Heart right ventricle (tissue), 16 donors: ENCODE measurements around the gene AOAH. TPM values are rescaled to one million over a fixed set of nuclear protein-coding genes. Genes with fewer than 3 reads are reported as not detected.

ENCODE experiments used
- ATAC-seq, 8 donors: fragments of 200-7000 bp; cut with Tn5 transposase; one replicate each; pipeline ENCODE4 v1.9.1; 2020; ENCODE audit warnings: mild to moderate bottlenecking in 8 of 8, moderate library complexity in 8 of 8, moderate number of reproducible peaks in 1 of 8
- DNase-seq, 2 donors: peaks; one replicate each; pipeline ENCODE4 v3.0.0-alpha.2; 2020
- H3K27ac ChIP-seq, 10 donors: fragments of 200-600 bp; sonication (generic) in 2 of 10; one replicate each; pipeline versions ENCODE4 v1.5.0 to v1.8.0; 2020 to 2022; ENCODE audit warnings: mild to moderate bottlenecking in 3 of 10
- H3K27me3 ChIP-seq, 7 donors: fragments of 200-600 bp; one replicate each; pipeline ENCODE4 v1.8.0; 2021 to 2022; ENCODE audit warnings: mild to moderate bottlenecking in 2 of 7
- H3K36me3 ChIP-seq, 9 donors: fragments of 200-600 bp; sonication (generic) in 1 of 9; one replicate each; pipeline versions ENCODE4 v1.5.0 to v1.8.0; 2020 to 2022; ENCODE audit warnings: mild to moderate bottlenecking in 2 of 9
- H3K4me1 ChIP-seq, 9 donors: fragments of 200-600 bp; sonication (generic) in 1 of 9; one replicate each; pipeline versions ENCODE4 v1.5.0 to v1.8.0; 2020 to 2022; ENCODE audit warnings: mild to moderate bottlenecking in 4 of 9
- H3K4me3 ChIP-seq, 10 donors: fragments of 200-600 bp; sonication (generic) in 2 of 10; one replicate each; pipeline versions ENCODE4 v1.5.0 to v1.8.0; 2020 to 2022; ENCODE audit warnings: mild to moderate bottlenecking in 7 of 10, moderate library complexity in 2 of 10
- H3K9me3 ChIP-seq, 11 donors: fragments of 200-600 bp in 10 of 11; sonication (generic) in 2 of 11; one replicate each; pipeline versions ENCODE4 v1.5.0 to v1.8.0; 2013 to 2022; ENCODE audit warnings: mild to moderate bottlenecking in 2 of 11, control low read depth in 1 of 11, moderate library complexity in 1 of 11
- WGBS, 2 donors: extraction: QIAGEN DNeasy Blood & Tissue Kit; methylation state at CpG; one replicate each; pipeline ENCODE4 v1.1.7; 2013; ENCODE audit warnings: inconsistent platforms in 1 of 2; 5-methylcytosine and 5-hydroxymethylcytosine counted together
- intact Hi-C, 10 donors: fragments of 100-400 bp; cut with DNase I; formaldehyde crosslinking; loops; one replicate each; pipeline versions ENCODE4 v1.11.1 to v1.14.2; 2022
- polyA plus RNA-seq, 2 donors: library from polyadenylated mRNA; stranded (reverse); fragments of 200-250 nt; gene quantifications; one replicate each; pipeline ENCODE4 v1.2.3, GENCODE V29; 2013
- total RNA-seq, 10 donors: library from RNA; stranded (reverse); fragmentation: NEBNext Ultra II Directional in 3 of 10; extraction: Animal tissue kit (Norgen Biotek cat#: 25700) in 3 of 10; gene quantifications; one replicate each; pipeline versions ENCODE4 v1.2.1 to v1.2.4, GENCODE V29; 2021 to 2023
- TF ChIP-seq, protein P1 (sequence below), 9 donors: fragments of 200-600 bp; sonication (generic) in 2 of 9; IDR thresholded peaks; one replicate each; pipeline versions ENCODE4 v1.5.0 to v1.8.0; 2021 to 2022; ENCODE audit warnings: antibody characterized with exemption in 9 of 9, mild to moderate bottlenecking in 5 of 9, moderate library complexity in 1 of 9
- donor health status: Arrhythmogenic right ventricular cardiomyopathy.
- donor health status: ischemic (EF 13 %, LVEDD 7.1; RV severe dilation, severe dysfunction).
- donor health status: healthy with polysubstance abuse.
- donor health status: DM: no; HTN: yes; CAD: no.
- donor health status: DM: no; HTN: no; CAD: no.
- donor health status: ischemic (EF 25% LVEDD 6.9; RV normal size, moderate dysfunction).
- donor health status: ischemic (EF 25% LVEDD 5.7; RV mildly dilated, moderate dysfunction).
- donor health status: healthy.
- donor health status: DM: yes; HTN: yes; CAD: no.
- donor health status: Ischemic cardiomyopathy.
- donor health status: ischemic (EF 35%, LVEDD 5.7; RV mildly dilated, moderate dysfunction).
- donor health status: nonischemic (EF 11% LVEDD 7.7; RV severe dilation, severe dysfunction).
- donor health status: DM: yes; HTN: yes; CAD: no.
- donor health status: PGD.
- donor health status: ischemic (EF 29% LVEDD 5.4; RV normal size, mild dysfunction).
- donor health status: nonischemic (EF 23%, LVEDD 6.1; RV moderate dilation, normal function).

AOAH gene
- total and polyA plus RNA-seq, 12 donors: 0.70 to 19.5 (median 1.6) TPM

DNA sequence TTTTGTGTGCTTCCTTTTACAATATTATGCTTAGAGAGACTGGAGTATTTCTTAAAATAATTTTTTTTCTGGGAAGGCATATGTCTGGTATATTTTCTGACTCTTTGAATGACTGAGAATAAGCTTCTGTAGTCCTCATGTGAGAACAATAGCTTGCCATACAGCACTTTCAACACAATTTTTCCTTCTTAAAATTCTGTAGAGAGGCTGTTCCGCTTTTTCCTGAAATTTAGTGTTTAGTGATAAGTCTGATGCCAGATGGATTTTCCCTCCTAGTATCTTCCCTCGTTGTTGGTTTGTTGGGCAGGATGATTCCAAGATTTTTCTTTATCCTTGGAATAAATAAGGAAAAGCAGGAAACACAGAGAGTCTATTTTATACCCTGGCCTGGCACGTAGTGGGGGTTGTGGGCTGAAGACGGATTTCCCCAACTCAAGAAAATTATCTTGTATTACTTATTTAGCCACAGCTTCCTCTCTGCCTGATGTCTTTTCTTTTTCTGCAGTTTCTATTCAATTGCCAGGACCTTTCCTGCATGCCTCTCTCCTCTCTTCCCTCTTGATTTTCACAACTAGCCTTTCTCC, 111.2 kb downstream of the AOAH start:
- WGBS, 2 donors: 56 to 70% methylated on average over 4 of the region's 4 CpGs
- Histone ChIP-seq H3K36me3 (peaks cover 0 to 56% (median 0%) of the 10 kb centered on the region in 9 donors), H3K9me3 (no peaks in the 10 kb centered on the region), H3K4me3 (no peak overlapping the region), H3K27ac (peak overlapping the region in 1 of 10 donors; percentile 1), H3K4me1 (peaks cover 0 to 10% (median 0%) of the 10 kb centered on the region in 9 donors), H3K27me3 (peaks cover 0 to 6% (median 0%) of the 10 kb centered on the region in 7 donors)
- TF ChIP-seq, protein P1, sequence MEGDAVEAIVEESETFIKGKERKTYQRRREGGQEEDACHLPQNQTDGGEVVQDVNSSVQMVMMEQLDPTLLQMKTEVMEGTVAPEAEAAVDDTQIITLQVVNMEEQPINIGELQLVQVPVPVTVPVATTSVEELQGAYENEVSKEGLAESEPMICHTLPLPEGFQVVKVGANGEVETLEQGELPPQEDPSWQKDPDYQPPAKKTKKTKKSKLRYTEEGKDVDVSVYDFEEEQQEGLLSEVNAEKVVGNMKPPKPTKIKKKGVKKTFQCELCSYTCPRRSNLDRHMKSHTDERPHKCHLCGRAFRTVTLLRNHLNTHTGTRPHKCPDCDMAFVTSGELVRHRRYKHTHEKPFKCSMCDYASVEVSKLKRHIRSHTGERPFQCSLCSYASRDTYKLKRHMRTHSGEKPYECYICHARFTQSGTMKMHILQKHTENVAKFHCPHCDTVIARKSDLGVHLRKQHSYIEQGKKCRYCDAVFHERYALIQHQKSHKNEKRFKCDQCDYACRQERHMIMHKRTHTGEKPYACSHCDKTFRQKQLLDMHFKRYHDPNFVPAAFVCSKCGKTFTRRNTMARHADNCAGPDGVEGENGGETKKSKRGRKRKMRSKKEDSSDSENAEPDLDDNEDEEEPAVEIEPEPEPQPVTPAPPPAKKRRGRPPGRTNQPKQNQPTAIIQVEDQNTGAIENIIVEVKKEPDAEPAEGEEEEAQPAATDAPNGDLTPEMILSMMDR (IDR thresholded peaks at IDR 0.05): no peak
- no peak for DNase-seq
- intact Hi-C loops: no loop called here
- no peak for ATAC-seq

DNA sequence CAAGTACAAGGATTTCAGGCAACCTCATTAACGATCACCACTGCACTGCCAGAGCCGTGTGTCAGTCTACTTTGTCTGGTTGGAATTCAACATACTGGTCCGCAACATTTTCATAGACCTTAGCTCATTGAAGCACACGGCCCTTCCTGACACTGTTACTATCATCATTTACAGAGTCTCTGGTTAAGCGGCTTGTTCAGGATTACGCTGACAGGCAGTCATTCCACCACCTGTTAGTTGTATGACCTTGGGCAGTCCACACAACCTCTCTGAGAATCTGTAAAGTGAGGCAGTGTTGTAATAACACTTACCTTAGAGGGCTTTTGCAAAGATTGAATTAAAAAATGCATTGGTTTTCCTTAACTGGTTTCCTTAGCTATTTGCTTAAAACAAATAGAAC, 112.6 kb downstream of the AOAH start:
- H3K36me3 ChIP-seq: peaks cover 0 to 55% (median 0%) of the 10 kb centered on the region in 9 donors
- ATAC-seq: no peak
- no peak overlapping the region for H3K4me3 ChIP-seq
- intact Hi-C loops: no loop called here
- TF ChIP-seq, protein P1 (IDR thresholded peaks at IDR 0.05): no peak
- no peak for DNase-seq
- 77 to 78% methylated on average over 6 of the region's 6 CpGs for WGBS, 2 donors
- no peak overlapping the region for H3K27ac ChIP-seq
- peaks cover 0 to 10% (median 0%) of the 10 kb centered on the region in 7 donors for H3K27me3 ChIP-seq
- no peaks in the 10 kb centered on the region for H3K9me3 ChIP-seq
- H3K4me1 ChIP-seq: peaks cover 0 to 10% (median 0%) of the 10 kb centered on the region in 9 donors

DNA sequence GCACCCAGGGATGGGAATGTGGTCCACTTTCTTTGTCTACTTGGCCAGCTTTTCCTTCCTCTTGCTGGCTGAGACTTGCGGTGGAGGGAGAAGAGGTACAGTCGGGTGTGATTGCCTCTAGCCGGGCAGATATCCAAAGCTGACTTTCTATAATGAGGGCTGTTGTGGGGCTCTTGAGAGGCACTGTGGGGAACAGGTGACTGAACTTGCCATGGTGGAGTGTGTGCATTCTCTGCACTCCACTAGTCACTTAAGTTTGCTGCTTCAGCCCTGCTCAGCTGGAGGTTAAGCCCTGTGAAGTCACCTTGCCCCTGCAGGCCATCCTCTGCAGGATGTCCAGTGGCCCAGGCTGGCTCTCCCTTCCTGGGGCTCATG, 116.6 kb downstream of the AOAH start:
- no peaks in the 10 kb centered on the region for H3K9me3 ChIP-seq
- intact Hi-C loops: no loop called here
- no peak overlapping the region for H3K27ac ChIP-seq
- peaks cover 0 to 10% (median 0%) of the 10 kb centered on the region in 7 donors for H3K27me3 ChIP-seq
- peaks cover 0 to 33% (median 0%) of the 10 kb centered on the region in 9 donors for H3K36me3 ChIP-seq
- no peak overlapping the region for H3K4me3 ChIP-seq
- DNase-seq: no peak
- ATAC-seq: no peak
- no peaks in the 10 kb centered on the region for H3K4me1 ChIP-seq
- TF ChIP-seq, protein P1 (IDR thresholded peaks at IDR 0.05): no peak
- WGBS, 2 donors: 74 to 76% methylated on average over 3 of the region's 3 CpGs

DNA sequence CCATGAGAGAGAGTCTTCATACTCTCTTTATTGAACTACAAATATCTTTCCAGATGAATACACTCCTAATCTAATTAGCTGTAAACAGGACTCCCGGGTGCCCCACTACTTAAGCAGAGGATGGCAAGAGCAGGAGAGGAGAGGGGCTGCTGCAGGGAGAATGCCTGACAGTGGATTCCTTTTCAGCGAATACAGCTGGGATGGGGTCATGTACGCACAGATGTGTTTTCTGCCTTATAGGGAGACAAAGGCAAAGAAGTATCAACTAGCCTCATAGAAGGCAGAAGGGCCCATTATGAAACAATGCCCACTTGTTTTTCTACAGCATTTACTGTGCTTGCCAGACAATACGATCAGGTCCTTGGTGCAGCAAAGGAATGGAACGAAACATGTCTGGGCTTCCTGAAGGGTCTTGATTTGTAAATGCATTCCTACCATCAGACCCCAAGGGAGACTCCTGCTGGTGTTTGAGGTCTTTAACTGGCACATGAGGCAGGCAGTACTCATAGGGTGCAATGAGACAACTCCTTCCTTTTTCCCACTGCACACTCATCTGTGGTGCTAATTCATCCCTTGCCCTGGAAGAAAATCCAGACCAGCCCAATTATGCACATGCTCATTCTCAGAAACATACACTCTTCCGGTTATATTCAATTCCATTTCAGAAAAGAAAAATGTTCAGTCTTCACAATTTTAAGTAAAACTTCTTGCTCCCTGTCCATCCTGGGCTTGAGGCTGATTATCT, 117.1 kb downstream of the AOAH start:
- 79 to 82% methylated on average over 6 of the region's 6 CpGs for WGBS, 2 donors
- TF ChIP-seq, protein P1 (IDR thresholded peaks at IDR 0.05): no peak
- no peak for DNase-seq
- intact Hi-C loops: no loop called here
- no peak for ATAC-seq
- H3K27ac ChIP-seq: no peak overlapping the region
- peaks cover 0 to 33% (median 0%) of the 10 kb centered on the region in 9 donors for H3K36me3 ChIP-seq
- peaks cover 0 to 10% (median 0%) of the 10 kb centered on the region in 7 donors for H3K27me3 ChIP-seq
- H3K9me3 ChIP-seq: no peaks in the 10 kb centered on the region
- no peaks in the 10 kb centered on the region for H3K4me1 ChIP-seq
- H3K4me3 ChIP-seq: no peak overlapping the region
